ENCODE results near the gene PPM1A. TPM values are rescaled to one million over a fixed set of nuclear protein-coding genes. Genes with fewer than 3 reads are reported as not detected.
A peak's percentile ranks its signal among the peaks of the same experiment; 100 is the strongest.

Gene PPM1A
- total and polyA plus RNA-seq, 2 of the 8 experiments (the other 6 are each of a cell fraction or from before 2014, with no cell fraction given): 14.0 to 51.2 TPM

DNA sequence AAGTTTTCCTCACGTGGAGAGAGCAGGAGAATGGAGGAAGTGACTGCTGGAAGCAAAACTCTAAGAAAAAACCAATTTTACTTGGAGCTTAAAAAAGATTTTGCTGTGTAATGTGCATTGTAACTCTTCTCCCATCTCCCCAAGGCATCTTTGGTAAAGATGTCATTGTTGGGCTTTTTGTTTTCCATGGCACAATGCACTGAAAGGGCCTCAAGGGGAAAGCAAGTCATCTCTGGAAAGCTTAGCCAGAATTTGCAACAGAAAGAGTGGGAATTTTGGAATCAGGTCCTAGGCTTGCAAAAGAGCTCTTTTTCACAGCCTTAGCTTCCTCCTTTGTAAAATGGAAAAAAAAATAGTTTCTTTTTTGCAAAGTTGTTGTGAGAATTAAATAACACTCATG, 7.9 kb upstream of the PPM1A start:
- Histone ChIP-seq H3K23ac (ENCODE audit: insufficient read length) (no peak overlapping the region), H2BK12ac (ENCODE audit: low read depth, low read length) (no peak overlapping the region), H4K5ac (ENCODE audit: insufficient read length, low read depth, low read length) (no peak overlapping the region), H4K91ac (replicated peaks; ENCODE audit: insufficient read length, low read length) (no peak overlapping the region), H2BK5ac (ENCODE audit: low read depth, low read length) (no peak overlapping the region), H2BK20ac (ENCODE audit: low read length) (no peak overlapping the region), H2BK15ac (ENCODE audit: low read length) (no peak overlapping the region), H3K4me3 (ENCODE audit: extremely low read depth in 1 of 4, insufficient read depth in 2 of 4, low read depth in 3 of 4, low read length in 4 of 4) (no peak overlapping the region), H3K36me3 (ENCODE audit: control insufficient read depth in 2 of 4, insufficient read depth in 4 of 4, low read length in 3 of 4) (no peaks in the 10 kb centered on the region), H3K4me2 (ENCODE audit: insufficient read depth in 1 of 2, low read depth in 2 of 2, low read length in 2 of 2) (no peak overlapping the region), H3K9ac (replicated peaks in 1 of 4; ENCODE audit: extremely low read depth in 1 of 4, low read depth in 3 of 4, low read length in 3 of 4) (no peak overlapping the region), H3K14ac (ENCODE audit: insufficient read length) (no peak overlapping the region), H3K9me3 (ENCODE audit: insufficient read depth in 2 of 2, low read depth in 1 of 2, low read length in 1 of 2) (no peaks in the 10 kb centered on the region), H3K4me1 (replicated peaks in 1 of 4; ENCODE audit: control insufficient read depth in 3 of 4, insufficient read depth in 4 of 4, low read length in 3 of 4) (peaks cover 2 to 4% (median 3%) of the 10 kb centered on the region in 4 experiments; a peak in 5 of 7 replicates), H4K20me1 (replicated peaks in 1 of 2; ENCODE audit: control insufficient read depth in 1 of 2, insufficient read depth in 2 of 2, low read length in 2 of 2) (no peaks in the 10 kb centered on the region), H3K27me3 (replicated peaks in 1 of 4; ENCODE audit: control insufficient read depth in 3 of 4, extremely low read depth in 1 of 4, insufficient read depth in 3 of 4, low read length in 3 of 4) (no peaks in the 10 kb centered on the region), H2AK5ac (ENCODE audit: low read depth, low read length) (no peak overlapping the region), H3K27ac (ENCODE audit: low read depth, low read length) (no peak overlapping the region), H2BK120ac (replicated peaks; ENCODE audit: low read depth, low read length) (no peak overlapping the region), H3K79me2 (ENCODE audit: control insufficient read depth in 1 of 2, insufficient read depth in 2 of 2, low read length in 2 of 2) (no peaks in the 10 kb centered on the region), H3K23me2 (ENCODE audit: low read depth, low read length) (no peaks in the 10 kb centered on the region), H3K56ac (replicated peaks; ENCODE audit: insufficient read length, low read depth, low read length) (no peak overlapping the region), H3K79me1 (ENCODE audit: low read depth, low read length) (no peaks in the 10 kb centered on the region), H3K4ac (replicated peaks; ENCODE audit: insufficient read length, low read depth, low read length) (no peak overlapping the region), H3K18ac (ENCODE audit: extremely low read depth, low read length) (no peak overlapping the region), H2AFZ (ENCODE audit: low read length) (peak overlapping the region; percentile 70), H4K8ac (ENCODE audit: extremely low read depth, insufficient read depth, low read length) (no peak overlapping the region)
- TF ChIP-seq EZH2 (IDR thresholded peaks at IDR 0.05; ENCODE audit: low read depth, low read length, severe bottlenecking) (no peak), TEAD4 (IDR thresholded peaks at IDR 0.05; ENCODE audit: low read depth, low read length) (no peak), KDM5A (IDR thresholded peaks at IDR 0.05; ENCODE audit: low read length) (no peak)
- TF ChIP-seq, protein P1, sequence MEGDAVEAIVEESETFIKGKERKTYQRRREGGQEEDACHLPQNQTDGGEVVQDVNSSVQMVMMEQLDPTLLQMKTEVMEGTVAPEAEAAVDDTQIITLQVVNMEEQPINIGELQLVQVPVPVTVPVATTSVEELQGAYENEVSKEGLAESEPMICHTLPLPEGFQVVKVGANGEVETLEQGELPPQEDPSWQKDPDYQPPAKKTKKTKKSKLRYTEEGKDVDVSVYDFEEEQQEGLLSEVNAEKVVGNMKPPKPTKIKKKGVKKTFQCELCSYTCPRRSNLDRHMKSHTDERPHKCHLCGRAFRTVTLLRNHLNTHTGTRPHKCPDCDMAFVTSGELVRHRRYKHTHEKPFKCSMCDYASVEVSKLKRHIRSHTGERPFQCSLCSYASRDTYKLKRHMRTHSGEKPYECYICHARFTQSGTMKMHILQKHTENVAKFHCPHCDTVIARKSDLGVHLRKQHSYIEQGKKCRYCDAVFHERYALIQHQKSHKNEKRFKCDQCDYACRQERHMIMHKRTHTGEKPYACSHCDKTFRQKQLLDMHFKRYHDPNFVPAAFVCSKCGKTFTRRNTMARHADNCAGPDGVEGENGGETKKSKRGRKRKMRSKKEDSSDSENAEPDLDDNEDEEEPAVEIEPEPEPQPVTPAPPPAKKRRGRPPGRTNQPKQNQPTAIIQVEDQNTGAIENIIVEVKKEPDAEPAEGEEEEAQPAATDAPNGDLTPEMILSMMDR (IDR thresholded peaks at IDR 0.05; ENCODE audit: control extremely low read depth in 1 of 3, insufficient read depth in 1 of 3, low read depth in 1 of 3, low read length in 3 of 3): no peak
- POLR2A ChIA-PET (ENCODE audit: partially characterized antibody): interaction anchor here (0.6 to 0.8 kb wide), 2 partner anchors 8 to 55 kb away, joined by 3 read pairs; partner anchors contain the start of gene PPM1A
- CTCF ChIA-PET (ENCODE audit: partially characterized antibody): interaction anchor here (0.6 to 1.6 kb wide), 4 partner anchors 24 to 90 kb away, joined by 3 to 4 read pairs (median 3); no protein-coding TSS in a partner anchor
- WGBS, 2 experiments (ENCODE audit: extremely low coverage in 1 of 2, insufficient coverage in 1 of 2, insufficient read length in 1 of 2, insufficient replicate concordance in 2 of 2, low coverage in 1 of 2, low lambda C conversion rate in 2 of 2, missing lambda C conversion rate in 1 of 2): 91% methylated on average over 1 of the region's 1 CpG; no CpG with 5 or more reads in 1 of the 2 experiments
- DNase-seq (ENCODE audit: low read depth in 1 of 2, low spot score in 2 of 2) (no peak), FAIRE-seq (no peak)

Measured in H1 (cell line).